ENCODE measurements around the gene MGAT4B.

Gene MGAT4B

DNA sequence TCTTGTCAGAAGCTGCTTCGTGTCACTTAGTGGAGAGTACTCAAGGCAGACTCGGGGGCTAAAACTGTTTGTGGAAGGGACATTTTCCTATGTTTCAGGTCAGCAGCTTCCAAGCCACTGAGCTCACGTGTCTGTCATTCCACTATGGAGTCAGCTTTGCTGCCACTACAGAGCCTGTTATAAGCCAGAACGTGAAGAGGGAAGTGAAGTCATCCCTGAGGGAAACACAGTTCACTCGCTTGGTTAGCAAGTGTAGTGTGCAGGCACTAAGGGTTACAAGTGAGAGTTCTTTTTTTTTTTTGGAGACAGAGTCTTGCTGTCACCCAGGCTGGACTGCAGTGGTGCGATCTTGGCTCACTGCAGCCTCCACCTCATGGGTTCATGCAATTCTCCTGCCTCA, 37.4 kb downstream of the MGAT4B start:
- DNase-seq (ENCODE audit: low read depth, low spot score) = no peak
- H3K4me3 ChIP-seq (ENCODE audit: low read depth, low read length) = no peak overlapping the region
- TF ChIP-seq, protein P1, sequence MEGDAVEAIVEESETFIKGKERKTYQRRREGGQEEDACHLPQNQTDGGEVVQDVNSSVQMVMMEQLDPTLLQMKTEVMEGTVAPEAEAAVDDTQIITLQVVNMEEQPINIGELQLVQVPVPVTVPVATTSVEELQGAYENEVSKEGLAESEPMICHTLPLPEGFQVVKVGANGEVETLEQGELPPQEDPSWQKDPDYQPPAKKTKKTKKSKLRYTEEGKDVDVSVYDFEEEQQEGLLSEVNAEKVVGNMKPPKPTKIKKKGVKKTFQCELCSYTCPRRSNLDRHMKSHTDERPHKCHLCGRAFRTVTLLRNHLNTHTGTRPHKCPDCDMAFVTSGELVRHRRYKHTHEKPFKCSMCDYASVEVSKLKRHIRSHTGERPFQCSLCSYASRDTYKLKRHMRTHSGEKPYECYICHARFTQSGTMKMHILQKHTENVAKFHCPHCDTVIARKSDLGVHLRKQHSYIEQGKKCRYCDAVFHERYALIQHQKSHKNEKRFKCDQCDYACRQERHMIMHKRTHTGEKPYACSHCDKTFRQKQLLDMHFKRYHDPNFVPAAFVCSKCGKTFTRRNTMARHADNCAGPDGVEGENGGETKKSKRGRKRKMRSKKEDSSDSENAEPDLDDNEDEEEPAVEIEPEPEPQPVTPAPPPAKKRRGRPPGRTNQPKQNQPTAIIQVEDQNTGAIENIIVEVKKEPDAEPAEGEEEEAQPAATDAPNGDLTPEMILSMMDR (IDR thresholded peaks at IDR 0.05; ENCODE audit: low read depth, low read length) = no peak
- in situ Hi-C loops (cut with HindIII; ENCODE audit: low sequenced_read_pairs) = no loop called here

DNA sequence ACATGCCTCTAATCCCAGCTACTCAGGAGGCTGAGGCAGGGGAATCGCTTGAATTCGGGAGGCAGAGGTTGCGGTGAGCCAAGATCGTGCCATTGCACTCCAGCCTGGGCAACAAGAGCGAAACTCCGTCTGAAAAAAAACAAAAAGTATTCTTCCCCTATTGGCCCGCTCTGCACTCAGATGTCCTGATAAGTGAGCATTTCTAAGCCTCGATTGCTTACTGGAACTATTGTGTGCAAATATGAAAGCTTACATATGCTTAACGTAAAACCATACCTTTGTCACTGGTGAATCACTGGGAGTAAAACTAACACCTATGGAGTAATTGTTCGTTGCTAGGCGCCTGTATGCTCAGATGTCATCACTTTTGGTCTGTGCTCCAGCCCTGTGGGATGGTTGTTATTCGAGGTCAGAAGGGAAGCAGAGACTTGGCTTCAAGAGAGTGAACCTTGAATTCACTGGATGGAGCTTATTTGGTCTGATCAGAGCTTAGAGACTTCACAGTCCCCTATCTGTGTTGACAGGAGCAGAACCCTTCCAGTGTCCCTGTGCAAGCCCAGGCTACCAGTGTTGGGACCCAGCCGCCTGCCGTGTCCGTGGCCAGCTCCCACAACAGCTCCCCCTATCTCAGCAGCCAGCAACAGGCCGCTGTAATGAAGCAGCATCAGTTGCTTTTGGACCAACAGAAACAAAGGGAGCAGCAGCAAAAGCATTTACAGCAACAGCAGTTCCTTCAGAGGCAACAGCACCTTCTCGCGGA, 38.2 kb downstream of the MGAT4B start:
- DNase-seq (ENCODE audit: low read depth, low spot score) = no peak
- TF ChIP-seq, protein P1 (IDR thresholded peaks at IDR 0.05; ENCODE audit: low read depth, low read length) = peak; percentile 31
- no peak overlapping the region for H3K4me3 ChIP-seq (ENCODE audit: low read depth, low read length)
- in situ Hi-C loops (cut with HindIII; ENCODE audit: low sequenced_read_pairs) = no loop called here

DNA sequence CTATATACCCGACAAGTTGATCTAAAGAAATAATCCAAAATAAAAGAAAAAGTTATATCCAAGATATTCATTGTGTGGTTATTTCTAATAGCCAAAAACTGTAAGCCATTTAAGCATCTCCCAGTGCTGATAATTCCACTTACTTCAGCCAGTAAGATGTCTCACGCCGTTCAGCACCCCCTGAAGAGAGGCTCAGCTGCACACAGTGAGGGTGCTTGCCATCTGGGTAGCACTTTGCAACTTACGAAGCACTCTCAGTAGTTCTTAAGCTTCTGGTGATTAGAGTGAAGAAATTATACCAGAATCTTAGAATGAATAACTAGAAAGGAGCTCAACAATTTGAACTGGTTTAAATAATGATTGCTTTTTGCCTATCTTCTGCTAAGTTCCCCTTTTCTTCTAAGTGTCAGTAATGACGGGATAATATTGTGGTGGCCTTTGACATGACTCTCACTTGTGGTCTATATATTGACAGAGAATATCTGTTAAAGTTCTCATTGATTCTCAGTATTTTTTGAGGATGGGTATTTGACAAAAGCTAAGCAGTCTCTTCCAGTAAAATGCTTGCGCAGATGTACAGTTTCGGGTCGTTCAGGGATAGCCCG, 39.1 kb downstream of the MGAT4B start:
- H3K4me3 ChIP-seq (ENCODE audit: low read depth, low read length) = no peak overlapping the region
- in situ Hi-C loops (cut with HindIII; ENCODE audit: low sequenced_read_pairs) = no loop called here
- TF ChIP-seq, protein P1 (IDR thresholded peaks at IDR 0.05; ENCODE audit: low read depth, low read length) = no peak
- no peak for DNase-seq (ENCODE audit: low read depth, low spot score)

DNA sequence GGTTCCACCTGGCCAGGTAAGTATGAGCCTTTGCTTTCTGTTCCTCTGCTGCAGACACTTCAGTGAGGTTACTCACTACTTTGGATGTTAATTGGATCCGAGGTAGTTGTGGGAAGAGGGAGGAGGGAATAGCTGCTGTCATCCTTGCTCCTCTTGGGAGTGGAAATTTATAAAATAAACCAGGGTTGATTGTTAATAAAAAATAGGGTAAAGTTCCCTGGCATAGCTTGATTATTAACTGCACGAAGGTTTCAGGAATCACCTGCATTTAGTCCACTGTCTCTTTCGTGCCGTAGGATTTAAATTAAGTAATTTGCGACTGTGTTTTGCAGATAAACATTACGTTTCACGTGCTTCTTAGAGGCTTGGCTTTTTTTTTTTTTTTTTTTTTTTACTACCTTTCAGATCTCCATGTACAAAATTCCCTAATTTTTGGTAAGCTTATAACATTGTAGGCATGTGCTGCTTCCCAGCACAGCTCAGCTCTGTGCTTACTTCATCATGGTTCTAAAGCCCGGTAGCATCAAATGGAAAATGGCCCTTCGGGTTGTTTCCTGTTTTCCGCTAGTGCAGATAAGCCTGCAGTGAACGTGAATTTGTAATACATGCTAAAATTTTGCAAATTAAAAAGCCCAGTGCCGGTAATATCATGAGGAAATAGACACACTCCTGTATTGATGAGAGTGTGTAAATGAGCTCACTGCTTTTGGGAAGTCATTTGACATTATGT, 39.8 kb downstream of the MGAT4B start:
- H3K4me3 ChIP-seq (ENCODE audit: low read depth, low read length) = peak overlapping the region; percentile 8
- no peak for DNase-seq (ENCODE audit: low read depth, low spot score)
- TF ChIP-seq, protein P1 (IDR thresholded peaks at IDR 0.05; ENCODE audit: low read depth, low read length) = no peak
- in situ Hi-C loops (cut with HindIII; ENCODE audit: low sequenced_read_pairs) = no loop called here

DNA sequence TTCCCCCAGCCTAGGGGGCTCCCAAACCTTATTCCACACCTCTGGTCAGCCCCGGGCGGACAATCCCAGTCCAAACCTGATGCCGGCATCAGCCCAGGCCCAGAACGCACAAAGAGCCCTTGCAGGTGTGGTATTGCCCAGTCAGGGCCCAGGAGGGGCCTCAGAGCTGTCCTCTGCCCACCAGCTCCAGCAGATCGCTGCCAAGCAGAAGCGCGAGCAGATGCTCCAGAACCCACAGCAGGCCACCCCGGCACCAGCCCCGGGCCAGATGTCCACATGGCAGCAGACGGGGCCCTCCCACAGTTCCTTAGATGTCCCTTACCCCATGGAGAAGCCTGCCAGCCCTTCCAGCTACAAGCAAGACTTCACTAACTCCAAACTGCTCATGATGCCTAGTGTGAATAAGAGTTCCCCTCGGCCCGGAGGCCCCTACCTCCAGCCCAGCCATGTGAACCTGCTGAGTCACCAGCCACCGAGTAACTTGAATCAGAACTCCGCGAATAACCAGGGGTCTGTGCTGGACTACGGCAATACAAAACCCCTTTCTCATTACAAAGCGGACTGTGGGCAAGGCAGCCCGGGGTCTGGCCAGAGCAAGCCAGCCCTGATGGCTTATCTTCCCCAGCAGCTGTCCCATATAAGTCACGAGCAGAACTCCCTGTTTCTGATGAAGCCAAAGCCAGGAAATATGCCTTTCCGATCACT, 40.5 kb downstream of the MGAT4B start:
- in situ Hi-C loops (cut with HindIII; ENCODE audit: low sequenced_read_pairs) = no loop called here
- H3K4me3 ChIP-seq (ENCODE audit: low read depth, low read length) = peak overlapping the region; percentile 8
- peak; percentile 79 for DNase-seq (ENCODE audit: low read depth, low spot score)
- TF ChIP-seq, protein P1 (IDR thresholded peaks at IDR 0.05; ENCODE audit: low read depth, low read length) = no peak

DNA sequence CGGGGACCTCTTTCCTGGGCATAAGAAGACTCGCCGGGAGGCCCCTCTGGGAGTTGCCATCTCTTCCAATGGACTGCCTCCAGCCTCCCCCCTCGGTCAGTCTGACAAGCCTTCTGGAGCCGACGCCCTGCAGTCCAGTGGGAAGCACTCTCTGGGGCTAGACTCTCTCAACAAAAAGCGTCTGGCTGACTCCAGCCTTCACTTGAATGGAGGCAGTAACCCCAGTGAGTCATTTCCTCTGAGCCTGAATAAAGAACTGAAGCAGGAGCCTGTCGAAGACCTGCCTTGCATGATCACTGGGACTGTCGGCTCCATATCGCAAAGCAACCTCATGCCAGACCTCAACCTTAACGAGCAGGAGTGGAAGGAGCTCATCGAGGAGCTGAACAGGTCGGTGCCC, 41.3 kb downstream of the MGAT4B start:
- DNase-seq (ENCODE audit: low read depth, low spot score) = peak; percentile 90
- TF ChIP-seq, protein P1 (IDR thresholded peaks at IDR 0.05; ENCODE audit: low read depth, low read length) = no peak
- no peak overlapping the region for H3K4me3 ChIP-seq (ENCODE audit: low read depth, low read length)

More for the DNA sequence above, 41.3 kb downstream of the MGAT4B start:
- in situ Hi-C loops (cut with HindIII; ENCODE audit: low sequenced_read_pairs) = no loop called here
